Measurements from ENCODE around the gene GALNT18.

GRCh38 chr11:11292839-11293238 lies 329.0 kb downstream of the GALNT18 start:
- TF ChIP-seq, protein P1, sequence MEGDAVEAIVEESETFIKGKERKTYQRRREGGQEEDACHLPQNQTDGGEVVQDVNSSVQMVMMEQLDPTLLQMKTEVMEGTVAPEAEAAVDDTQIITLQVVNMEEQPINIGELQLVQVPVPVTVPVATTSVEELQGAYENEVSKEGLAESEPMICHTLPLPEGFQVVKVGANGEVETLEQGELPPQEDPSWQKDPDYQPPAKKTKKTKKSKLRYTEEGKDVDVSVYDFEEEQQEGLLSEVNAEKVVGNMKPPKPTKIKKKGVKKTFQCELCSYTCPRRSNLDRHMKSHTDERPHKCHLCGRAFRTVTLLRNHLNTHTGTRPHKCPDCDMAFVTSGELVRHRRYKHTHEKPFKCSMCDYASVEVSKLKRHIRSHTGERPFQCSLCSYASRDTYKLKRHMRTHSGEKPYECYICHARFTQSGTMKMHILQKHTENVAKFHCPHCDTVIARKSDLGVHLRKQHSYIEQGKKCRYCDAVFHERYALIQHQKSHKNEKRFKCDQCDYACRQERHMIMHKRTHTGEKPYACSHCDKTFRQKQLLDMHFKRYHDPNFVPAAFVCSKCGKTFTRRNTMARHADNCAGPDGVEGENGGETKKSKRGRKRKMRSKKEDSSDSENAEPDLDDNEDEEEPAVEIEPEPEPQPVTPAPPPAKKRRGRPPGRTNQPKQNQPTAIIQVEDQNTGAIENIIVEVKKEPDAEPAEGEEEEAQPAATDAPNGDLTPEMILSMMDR (IDR thresholded peaks at IDR 0.05): no peak
- no peak for TF ChIP-seq POLR2A (IDR thresholded peaks at IDR 0.05)

All from prostate gland (tissue), 2 donors.